IPS-NIHi7 (cell line): ENCODE data around the gene GARIN5A.
"Not testable (repeated sequence)": the region's sequence is repeated elsewhere in the genome, so short reads cannot be mapped to it uniquely, and the experiment has no call there.

Source experiments
- DNase-seq: peaks from one replicate; pipeline ENCODE4 v3.0.0; 2012; ENCODE audit warnings: mixed read lengths; ENCODE audit errors: extremely low spot score

The GARIN5A gene

DNA sequence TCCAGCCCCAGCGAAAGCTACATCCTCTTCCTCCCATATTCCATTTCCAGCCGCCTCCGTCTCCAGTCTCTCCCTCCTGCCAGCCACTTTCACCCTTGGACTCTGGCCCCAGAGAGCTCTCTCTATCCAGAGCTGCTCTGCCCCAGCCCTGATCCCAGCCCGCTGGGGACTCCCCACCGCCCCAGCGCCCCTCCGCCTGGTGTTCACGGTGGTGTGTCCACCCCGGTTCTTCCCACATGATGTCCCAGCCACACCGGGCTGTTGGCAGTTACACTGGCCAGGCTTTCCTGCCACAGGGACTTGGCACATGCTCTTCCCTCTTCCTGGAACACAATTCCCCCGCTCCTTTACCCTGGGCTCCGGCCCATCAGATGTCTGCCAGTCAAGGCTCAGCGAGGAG lies 11.6 kb downstream of the GARIN5A start:
- DNase-seq: no peak

DNA sequence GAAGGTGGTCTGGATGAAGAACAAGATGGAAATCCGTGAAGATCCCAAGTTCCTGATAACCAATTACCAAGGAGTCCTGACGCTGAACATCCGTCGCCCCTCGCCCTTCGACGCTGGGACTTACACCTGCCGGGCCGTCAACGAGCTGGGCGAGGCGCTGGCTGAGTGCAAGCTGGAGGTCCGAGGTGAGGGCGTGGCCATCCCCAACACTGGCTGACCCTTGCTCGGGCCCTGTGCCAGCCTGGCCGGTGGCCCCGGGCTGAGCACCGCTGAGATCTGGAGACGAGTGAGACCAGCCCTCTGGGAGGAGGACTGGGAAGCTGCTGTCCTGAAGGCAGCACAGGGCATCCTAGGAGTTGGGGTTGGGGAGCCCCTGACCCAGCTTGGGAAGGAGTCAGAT lies 12.3 kb downstream of the GARIN5A start:
- DNase-seq: no peak

DNA sequence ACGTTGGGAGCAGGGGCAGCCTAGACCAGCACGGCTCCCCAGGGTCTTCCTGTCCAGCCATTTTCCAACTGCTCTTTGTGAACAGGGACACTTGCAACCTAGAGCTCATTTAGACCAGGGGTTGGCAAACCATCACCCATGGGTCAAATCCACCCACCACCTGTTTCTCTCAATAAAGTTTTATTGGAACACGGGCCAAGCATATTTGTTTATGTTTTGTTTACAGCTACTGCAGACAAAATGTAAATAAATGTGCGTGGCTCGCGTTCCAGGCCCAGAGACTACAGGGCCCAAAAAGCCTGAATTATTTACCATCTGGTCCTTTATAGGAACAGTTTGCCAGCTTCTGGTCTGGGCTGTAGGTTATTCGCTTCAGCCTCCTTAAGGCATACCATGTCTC lies 13.7 kb downstream of the GARIN5A start:
- DNase-seq: no peak

DNA sequence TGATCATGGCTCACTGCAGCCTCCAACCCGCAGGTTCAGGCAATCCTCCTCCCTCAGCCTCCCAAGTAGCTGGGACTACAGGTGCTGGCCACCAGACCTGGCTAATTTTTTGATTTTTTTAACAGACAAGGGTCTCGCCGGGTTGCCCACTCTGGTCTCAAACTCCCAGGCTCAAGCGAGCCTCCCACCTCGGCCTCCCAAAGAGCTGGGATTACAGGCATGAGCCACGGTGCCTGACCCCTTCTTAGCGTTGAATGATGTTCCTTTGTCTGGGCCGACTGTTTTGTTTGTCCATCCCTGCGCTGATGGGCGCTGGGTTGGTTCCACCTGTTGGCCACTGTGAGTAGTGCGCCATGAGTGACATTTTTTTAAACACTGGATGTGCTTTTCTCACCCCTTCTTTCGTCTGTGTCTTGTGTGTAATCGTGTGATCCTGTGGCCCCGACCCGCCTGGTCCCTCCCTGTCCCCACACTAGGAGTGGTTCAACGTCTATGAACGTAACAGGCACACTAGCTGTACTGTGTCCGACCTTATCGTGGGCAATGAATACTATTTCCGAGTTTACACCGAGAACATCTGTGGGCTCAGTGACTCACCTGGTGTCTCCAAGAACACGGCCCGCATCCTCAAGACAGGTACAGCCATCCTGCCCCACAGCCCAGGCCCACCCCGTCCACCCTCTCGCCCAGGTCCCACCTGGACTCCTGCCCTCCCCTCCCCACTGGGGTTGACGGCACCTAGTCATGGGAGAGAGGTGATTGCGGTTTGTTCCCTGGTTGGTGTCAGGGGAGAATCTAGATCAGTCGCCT lies 15.4 kb downstream of the GARIN5A start:
- peak; percentile 91 for DNase-seq

DNA sequence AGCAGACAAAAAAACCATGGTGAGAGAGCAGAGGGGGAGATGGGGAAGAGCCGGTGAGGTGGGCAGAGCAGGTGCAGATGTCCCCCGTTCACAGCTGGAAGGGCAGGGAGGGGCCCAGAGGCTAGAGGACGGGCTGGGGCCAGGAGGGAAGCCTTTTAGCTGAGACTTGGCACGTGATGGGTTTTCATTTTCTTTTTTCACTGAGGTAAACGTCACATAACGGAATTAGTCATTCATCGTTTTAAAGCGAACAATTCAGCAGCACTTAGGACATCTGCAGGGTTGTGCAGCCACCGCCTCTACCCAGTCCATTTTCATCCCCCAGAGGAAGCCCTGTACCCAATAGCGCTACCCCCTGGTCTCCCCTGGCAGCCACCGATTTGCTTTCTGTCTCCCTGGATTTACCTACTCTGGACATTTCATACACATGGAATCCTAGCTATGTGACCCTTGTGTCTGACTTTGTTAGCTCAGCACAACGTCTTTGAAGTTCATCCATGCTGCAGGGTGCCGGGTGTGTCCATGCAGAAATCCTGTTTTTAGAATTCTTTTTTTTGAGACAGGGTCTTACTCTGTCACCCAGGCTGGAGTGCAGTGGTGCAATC lies 16.4 kb downstream of the GARIN5A start:
- no peak for DNase-seq

DNA sequence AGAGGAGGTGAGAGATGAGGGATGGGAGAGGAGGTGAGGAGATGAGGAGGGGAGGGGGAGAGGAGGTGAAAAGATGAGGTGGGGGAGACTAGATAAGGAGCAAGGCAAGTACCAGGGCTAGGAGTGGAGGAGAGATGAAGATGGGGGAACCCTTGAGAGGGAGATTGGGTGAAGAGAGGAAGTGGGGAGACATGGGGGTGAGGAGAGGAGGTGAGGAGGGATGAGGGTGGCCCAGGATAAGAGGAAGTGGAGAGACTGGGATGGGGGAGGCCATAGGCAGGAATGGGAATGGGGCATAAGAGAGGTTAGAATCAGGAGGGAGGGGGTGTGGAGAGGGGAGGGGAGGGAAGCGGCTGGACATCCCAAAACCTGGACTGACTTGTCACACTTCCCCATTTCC lies 17.0 kb downstream of the GARIN5A start:
- no peak for DNase-seq

DNA sequence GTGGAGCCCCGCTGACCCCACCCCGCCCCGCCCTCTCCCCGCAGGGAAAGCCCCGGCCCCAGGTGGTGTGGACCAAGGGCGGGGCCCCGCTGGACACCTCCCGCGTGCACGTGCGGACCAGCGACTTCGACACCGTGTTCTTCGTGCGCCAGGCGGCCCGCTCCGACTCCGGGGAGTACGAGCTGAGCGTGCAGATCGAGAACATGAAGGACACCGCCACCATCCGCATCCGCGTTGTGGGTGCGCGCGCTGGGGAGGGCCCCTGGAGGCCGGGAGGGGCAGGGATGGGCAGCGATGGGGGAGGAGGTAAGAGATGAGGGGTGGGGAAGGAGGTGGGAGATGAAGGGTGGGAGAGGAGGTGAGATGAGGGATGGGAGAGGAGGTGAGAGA lies 17.6 kb downstream of the GARIN5A start:
- DNase-seq: no peak

DNA sequence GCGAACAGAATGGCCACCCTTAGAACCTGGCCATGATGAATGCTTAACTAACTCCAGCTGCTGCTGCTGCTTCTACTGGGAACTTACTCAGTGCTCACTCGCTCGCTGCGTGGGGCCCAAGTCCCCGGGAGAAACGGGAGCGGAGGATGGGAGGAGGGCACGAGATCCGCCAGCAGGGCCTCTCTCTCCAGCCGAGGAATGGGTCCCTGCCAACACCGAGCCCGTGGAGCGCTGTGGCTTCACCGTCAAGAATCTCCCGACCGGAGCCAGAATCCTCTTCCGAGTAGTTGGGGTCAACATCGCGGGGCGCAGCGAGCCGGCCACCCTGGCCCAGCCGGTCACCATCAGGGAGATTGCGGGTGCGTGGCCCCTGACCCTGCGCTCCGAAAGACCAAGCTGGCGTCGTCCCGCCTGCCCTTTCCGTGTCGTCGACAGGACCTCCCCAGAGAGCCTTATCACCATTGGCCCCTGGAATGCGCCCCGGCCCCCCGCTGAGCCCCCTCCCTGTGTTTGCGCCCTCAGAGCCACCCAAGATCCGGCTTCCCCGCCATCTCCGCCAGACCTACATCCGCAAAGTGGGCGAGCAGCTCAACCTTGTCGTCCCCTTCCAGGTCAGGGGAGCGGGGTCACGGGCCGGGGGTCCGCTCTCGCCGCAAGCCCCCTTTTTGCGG lies 18.1 kb downstream of the GARIN5A start:
- no peak for DNase-seq

DNA sequence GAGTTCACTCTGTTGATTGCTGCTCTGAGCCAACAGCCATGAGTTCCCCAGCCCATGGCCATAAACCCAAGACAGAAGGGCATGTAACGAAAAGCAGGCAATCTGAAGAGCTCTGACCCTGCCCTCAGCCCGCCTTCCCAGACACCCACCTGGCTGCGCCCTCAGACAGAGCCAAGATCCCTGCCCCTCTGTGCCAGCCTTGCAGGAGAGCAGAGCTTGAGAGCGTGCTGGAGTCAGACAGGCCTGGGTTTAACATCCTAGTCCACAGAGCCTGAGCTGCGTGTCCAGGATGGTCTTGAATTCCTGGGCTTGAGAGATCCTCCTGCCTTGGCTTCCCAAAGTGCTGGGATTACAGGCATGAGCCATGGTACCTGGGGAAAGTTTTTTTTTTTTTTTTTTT lies 19.3 kb downstream of the GARIN5A start:
- DNase-seq: no peak

DNA sequence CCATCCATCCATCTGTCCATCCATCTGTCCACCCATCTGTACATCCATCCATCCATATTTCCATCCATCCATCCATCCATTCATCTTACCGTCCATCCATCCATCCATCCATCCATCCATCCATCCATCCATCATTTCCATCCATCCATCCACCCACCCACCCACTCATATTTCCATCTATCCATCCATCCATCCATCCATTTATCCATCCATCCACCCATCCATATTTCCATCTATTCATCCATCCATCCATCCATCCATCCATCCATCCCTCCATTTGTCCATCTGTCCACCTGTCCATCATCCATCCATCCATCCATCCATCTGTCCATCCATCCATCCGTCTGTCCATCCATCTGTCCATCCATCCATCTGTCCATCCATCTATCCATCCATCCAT lies 20.7 kb downstream of the GARIN5A start:
- DNase-seq: no peak

DNA sequence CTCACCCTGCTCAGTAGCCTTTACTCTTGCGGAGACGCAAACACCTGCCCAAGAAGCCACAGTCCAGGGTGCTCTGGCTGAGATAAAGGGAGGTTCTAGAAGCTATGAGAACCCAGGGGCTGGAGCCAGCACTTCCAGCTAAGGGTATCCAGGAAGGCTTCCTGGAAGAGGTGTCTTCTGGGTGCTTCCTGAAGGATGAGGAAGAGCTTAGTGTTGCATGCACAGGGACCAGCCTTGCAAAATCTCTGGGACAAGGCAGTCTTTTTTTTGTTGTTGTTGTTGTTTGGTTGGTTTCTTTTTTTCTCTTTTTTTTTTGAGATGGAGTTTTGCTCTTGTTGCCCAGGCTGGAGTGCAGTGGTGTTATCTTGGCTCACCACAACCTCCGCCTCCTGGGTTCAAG lies 23.4 kb downstream of the GARIN5A start:
- DNase-seq: no peak

DNA sequence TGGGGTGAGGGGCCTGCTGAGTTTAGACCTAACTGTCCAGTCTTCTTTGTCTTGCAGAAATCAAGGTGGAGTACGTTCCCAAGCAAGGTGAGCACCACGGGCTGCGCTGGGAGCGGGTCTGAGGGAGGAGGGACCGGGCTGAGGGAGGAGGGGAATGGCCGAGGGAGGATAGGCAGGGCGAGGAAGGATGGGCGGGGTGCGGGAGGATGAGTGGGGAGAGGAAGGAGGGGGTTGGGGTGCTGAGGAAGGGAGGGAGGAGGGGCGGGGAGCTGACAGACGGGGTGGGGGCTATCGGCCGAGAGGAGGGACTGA lies 25.5 kb downstream of the GARIN5A start:
- DNase-seq: no peak

DNA sequence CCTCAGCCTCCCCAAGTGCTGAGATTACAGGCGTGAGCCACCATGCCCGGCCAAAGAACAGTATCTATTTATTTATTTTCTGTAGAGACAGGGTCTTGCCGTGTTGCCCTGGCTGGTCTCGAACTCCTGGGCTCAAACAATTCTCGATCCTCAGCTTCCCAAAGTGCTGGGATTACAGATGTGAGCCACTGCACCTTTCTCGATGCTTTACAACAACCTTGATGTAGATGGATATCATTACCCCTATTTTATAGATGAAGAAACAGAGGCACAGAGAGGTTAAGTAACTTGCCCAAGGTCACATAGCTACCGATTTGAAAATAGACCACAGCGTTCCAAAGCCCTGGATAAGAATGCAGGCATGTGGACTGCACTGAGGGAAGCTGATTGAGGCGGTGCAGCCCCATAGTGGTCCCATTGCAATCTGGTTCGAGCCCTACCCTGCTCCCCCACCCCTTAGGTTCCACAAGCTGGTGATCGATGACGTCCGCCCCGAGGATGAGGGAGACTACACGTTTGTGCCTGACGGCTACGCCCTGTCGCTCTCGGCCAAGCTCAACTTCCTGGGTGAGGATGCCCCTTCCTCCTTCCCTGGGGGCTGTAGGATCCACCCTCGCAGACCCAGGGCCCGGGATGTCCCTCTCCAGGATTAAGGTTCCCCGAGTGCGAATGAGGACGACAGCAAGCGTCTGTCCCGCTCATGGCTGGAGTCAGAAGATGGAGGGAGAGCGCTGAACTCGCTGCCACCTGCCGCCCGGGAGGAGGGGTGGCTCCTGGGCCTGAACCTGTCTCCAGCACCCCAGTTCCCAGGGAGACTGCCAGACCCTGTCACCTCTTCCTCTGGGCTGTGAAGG lies 26.1 kb downstream of the GARIN5A start:
- DNase-seq: no peak

DNA sequence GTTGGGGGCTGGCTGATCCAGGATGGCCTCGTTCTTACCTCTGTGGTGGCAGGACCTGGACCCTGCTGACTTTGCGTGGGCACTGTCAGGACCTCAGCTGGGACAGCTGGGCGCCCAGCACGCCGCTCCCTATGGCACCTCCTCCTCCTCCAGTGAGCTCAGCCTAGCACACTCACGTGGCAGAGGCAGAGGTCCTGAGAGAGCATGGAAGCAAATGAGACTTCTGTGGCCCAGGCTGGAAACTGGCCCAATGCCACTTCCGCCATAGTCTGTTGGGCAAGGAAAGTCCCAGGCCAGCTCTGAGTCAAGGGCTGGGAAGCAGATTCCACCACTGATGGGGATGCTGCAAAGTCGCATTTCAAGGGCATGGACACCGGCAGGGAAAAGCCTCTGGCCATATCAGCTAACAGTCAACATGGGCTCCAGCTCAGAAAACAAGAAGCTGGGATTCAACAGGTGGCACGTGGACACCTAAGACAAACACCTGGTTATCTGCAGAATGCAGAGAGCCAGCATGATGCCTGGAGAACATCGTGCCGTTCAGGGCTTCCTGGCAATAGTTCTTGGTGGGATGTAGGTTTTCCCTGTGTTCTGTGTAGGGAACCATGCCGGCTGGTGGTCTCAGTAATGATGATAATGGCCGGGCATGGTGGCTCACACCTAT lies 27.3 kb downstream of the GARIN5A start:
- DNase-seq: no peak

DNA sequence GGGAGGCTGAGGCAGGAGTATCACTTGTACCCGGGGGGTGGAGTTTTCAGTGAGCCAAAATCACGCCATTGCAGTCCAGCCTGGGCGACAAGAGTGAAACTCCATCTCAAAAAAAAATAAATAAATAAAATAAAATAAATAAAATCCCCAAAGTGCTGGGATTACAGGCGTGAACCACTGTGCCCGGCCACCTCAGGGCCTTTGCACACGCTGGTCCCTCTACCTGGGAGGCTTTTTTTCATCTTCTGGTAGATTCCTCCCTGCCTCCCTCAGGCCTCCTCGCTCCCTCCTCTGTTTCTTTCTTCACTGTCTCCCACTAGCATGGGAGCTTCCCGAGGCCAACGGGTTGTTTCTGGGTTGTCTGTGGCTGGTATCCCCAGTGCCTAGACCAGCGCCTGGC lies 28.9 kb downstream of the GARIN5A start:
- no peak for DNase-seq

DNA sequence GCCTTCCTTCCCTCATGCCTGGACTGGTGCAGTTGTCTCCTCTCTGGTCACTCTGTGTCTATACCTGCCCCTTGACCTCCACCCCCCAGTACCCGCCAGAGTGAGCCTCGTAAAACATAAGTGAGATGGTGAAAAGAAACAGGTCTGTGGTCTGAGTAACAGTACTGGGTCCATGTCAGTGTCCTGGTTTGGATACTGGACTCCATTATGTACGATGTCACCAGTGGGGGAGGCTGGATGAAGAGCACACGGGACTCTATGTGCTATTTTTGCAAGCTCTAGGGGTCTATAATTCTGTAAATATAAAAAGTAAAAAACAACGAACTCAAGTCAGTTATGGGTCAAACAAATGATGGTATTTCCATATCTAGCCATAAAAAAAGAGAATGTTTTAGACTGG lies 29.6 kb downstream of the GARIN5A start:
- no peak for DNase-seq

DNA sequence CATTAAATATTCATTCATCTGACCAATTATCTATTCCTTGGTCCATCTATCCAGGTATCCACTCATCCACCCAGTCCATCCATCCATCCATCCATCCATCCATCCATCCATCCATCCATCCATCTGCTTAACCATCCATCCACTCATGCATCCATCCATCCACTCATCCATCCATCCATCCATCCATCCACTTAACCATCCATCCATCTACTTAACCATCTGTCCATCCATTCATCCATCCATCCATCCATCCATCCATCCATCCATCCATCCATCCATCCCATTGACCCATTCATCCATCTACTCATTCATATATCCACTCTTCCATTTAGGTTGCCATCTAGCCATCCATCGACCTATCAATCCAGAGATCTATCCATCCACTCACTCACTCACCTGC lies 32.6 kb downstream of the GARIN5A start:
- DNase-seq: no peak

DNA sequence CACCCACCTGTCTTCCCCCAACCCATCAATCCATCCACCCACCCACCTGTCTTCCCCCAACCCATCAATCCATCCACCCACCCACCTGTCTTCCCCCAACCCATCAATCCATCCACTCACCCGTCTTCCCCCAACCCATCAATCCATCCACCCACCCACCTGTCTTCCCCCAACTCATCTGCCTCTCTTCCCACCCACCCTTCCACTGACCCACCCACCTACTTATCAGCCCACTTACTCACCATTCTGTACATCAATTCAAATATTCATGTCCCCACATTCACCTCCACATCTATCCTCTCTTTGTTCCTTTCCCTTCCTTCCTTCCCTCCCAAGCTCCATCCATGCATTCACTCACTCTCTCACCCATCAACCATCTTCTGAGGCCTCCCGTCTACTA lies 37.5 kb downstream of the GARIN5A start:
- not testable (repeated sequence) for DNase-seq

DNA sequence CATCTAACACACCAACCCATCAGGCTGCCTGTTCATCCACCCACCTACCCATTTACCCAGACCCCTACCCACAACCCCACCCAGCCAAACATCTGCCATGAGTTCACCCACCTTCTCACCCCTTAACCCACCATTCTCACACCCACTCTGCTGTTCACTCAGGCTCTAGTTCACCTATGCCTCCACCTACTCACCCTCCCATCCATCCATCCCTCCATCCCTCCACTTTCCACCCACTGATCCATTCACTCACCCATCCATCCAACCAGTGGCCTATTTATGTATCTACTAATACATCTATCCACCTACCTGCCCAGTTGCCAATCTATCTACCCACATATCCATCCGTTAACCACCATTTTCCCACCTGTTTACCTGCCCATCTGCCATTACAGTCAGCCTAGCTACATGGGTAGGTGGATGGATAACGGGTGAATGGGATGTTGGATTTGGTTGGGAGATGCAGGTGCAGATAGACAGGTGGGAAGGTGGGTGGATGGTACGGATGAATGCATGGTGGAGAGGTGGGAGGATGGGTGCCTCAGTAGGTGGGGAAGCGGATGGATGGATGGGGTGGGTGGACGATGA lies 38.7 kb downstream of the GARIN5A start:
- no peak for DNase-seq

DNA sequence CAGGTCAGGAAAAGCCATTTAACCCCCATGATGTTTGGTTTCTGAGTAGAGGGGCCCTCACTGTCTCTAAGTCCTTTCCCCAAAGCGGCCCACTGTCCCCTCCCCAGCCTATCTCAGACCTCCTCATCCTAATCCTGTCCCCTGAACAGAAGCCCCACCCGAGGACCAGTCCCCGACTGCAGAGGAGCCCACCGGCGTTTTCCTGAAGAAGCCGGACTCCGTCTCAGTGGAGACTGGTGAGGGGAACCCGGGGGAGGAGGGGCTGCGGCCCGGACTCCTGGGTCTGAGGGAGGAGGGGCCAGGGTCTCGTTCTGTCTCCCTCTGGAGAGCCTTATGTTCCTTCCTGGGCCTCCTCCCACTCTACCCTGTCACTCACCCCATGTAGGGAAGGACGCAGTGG lies 41.0 kb downstream of the GARIN5A start:
- DNase-seq: no peak

DNA sequence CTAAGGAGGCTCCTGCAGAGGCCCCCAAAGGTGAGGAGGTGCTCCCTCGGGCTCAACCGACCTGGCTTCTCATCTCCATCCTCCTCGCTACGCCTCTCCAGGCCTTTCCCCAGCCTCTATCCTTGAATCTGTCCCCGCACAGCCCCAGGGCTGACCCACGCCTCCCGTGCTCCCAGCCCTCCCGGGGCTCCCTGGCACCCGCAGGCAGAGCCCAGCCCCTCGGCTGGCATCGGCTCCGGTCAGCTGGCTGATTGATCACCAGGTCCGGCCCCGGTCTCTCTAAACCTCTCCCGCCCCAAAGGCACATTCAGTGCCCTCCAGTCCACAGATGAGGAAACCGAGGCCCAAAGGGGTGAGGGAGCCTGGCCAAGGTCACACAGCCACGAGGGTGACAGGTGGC lies 41.4 kb downstream of the GARIN5A start:
- no peak for DNase-seq

DNA sequence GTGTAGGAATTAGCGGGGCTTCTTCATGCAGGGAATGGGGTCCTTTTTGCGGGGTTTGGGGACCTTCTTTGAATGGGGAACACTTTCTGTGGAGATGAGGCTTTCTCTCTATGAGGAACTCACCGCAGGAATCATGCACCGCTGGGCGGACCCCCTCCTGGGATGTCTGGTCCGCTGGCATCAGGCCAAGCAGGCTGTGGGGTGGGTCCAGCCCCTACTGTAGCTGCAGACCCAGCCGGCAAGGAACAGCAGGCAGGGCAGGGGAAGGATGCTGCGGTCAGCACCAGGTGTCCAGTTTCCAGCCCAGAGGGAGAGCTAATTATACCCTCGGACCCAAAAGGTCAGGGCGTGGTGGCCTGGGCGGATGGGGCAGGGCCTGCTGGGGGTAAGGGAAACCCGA lies 42.1 kb downstream of the GARIN5A start:
- DNase-seq: no peak
